Mucosa of descending colon (tissue), 3 donors: Measurements from ENCODE around the gene TMEM31. TPM values are rescaled to one million over a fixed set of nuclear protein-coding genes. Genes with fewer than 3 reads are reported as not detected.
"Not testable (repeated sequence)": the region's sequence is repeated elsewhere in the genome, so short reads cannot be mapped to it uniquely, and the experiment has no call there.

Experiments used
- ATAC-seq: fragments of 200-7000 bp; cut with Tn5 transposase; one replicate; pipeline ENCODE4 v1.9.1; 2020; ENCODE audit warnings: mild to moderate bottlenecking, moderate library complexity
- DNase-seq, 3 donors: peaks; one replicate each; pipeline ENCODE4 v3.0.0-alpha.2; 2020
- H3K36me3 ChIP-seq: fragments of 200-600 bp; one replicate; pipeline ENCODE4 v1.8.0; 2021; ENCODE audit warnings: low read depth, mild to moderate bottlenecking
- H3K4me1 ChIP-seq: fragments of 200-600 bp; one replicate; pipeline ENCODE4 v1.8.0; 2021; ENCODE audit warnings: low read depth, mild to moderate bottlenecking
- H3K4me3 ChIP-seq: fragments of 200-600 bp; one replicate; pipeline ENCODE4 v1.8.0; 2021; ENCODE audit warnings: mild to moderate bottlenecking
- H3K9me3 ChIP-seq: fragments of 200-600 bp; one replicate; pipeline ENCODE4 v1.8.0; 2021; ENCODE audit warnings: mild to moderate bottlenecking
- CTCF ChIP-seq: fragments of 200-600 bp; IDR thresholded peaks from one replicate; pipeline ENCODE4 v1.8.0; 2022; ENCODE audit warnings: antibody characterized with exemption, mild to moderate bottlenecking
- intact Hi-C, 2 donors: fragments of 100-400 bp; cut with DNase I in 1 of 2; cut with micrococcal nuclease in 1 of 2; formaldehyde crosslinking; loops; one replicate each; pipeline versions ENCODE4 v1.11.0 to v1.11.1; 2022; cut with DNase I, micrococcal nuclease
- total RNA-seq, 3 donors: library from RNA; stranded (reverse); fragmentation: NEBNext Ultra II Directional in 2 of 3; extraction: Animal tissue kit (Norgen Biotek cat#: 25700) in 2 of 3; gene quantifications; one replicate each; pipeline versions ENCODE4 v1.2.1 to v1.2.4, GENCODE V29; 2021 to 2023
- donor health status: DM: no; HTN: no; CAD: no; lungs with moderate emphysema.
- donor health status: DM: no; HTN: no; CAD: no.
- donor health status: DM: no; HTN: yes; CAD: no.

The TMEM31 gene
- total RNA-seq, 3 donors from 2014 or later: 0.43 TPM; not detected in 2

- no peak for DNase-seq
- H3K4me1 ChIP-seq: no peaks in the 10 kb centered on the region
- no peak for ATAC-seq
- no peak for TF ChIP-seq CTCF
- no peak overlapping the region for H3K4me3 ChIP-seq
- no peaks in the 10 kb centered on the region for H3K9me3 ChIP-seq
- intact Hi-C loops: no loop called here
- no peaks in the 10 kb centered on the region for H3K36me3 ChIP-seq
These were observed 43.7 kb downstream of the TMEM31 start for GRCh38 chrX:103754401-103754800.

- no peak for DNase-seq
- intact Hi-C loops: no loop called here
- no peak for TF ChIP-seq CTCF
- ATAC-seq: no peak
- no peaks in the 10 kb centered on the region for H3K9me3 ChIP-seq
- no peak overlapping the region for H3K4me3 ChIP-seq
- H3K36me3 ChIP-seq: no peaks in the 10 kb centered on the region
- no peaks in the 10 kb centered on the region for H3K4me1 ChIP-seq
These were observed 46.0 kb downstream of the TMEM31 start for GRCh38 chrX:103756736-103757135.

GRCh38 chrX:103758555-103758954 lies 47.8 kb downstream of the TMEM31 start:
- no peaks in the 10 kb centered on the region for H3K4me1 ChIP-seq
- TF ChIP-seq CTCF: no peak
- intact Hi-C loops: no loop called here
- no peak for DNase-seq
- no peak for ATAC-seq
- no peaks in the 10 kb centered on the region for H3K36me3 ChIP-seq
- no peaks in the 10 kb centered on the region for H3K9me3 ChIP-seq
- no peak overlapping the region for H3K4me3 ChIP-seq

- H3K4me3 ChIP-seq, H3K4me1 ChIP-seq, H3K36me3 ChIP-seq, DNase-seq, ATAC-seq, H3K9me3 ChIP-seq, intact Hi-C loops: not testable (repeated sequence)
These were observed 52.8 kb downstream of the TMEM31 start for GRCh38 chrX:103763541-103763940.

Other genes starting within 250 kb of the TMEM31 start
- under 1 TPM in 2 of 3 donors, not detected in 1; 0.17 to 0.28 TPM for gene RAB40A, start 191.4 kb upstream of the TMEM31 start, total RNA-seq
- 10 to 100 TPM in 2 of 3 donors, 1 to 10 TPM in 1; 8.7 to 68.0 (median 28.6) TPM for gene TCEAL4, start 125.4 kb upstream of the TMEM31 start, total RNA-seq
- 10 to 100 TPM in 1 of 3 donors, 1 to 10 TPM in 2; 3.3 to 29.7 (median 9.6) TPM for gene TCEAL3, start 102.9 kb upstream of the TMEM31 start, total RNA-seq
- 10 to 100 TPM in 2 of 3 donors, 1 to 10 TPM in 1; 7.2 to 44.0 (median 19.3) TPM for gene TCEAL1, start 81.9 kb upstream of the TMEM31 start, total RNA-seq
- gene MORF4L2, start 24.2 kb upstream of the TMEM31 start, total RNA-seq: 100 to 1,000 TPM; 140 to 183 (median 181) TPM
- 10 to 100 TPM in 1 of 3 donors, 1 to 10 TPM in 2; 3.7 to 65.0 (median 4.9) TPM for gene PLP1, start 65.9 kb downstream of the TMEM31 start, total RNA-seq
- gene RAB9B, start 121.3 kb downstream of the TMEM31 start, total RNA-seq: 1 to 10 TPM in 1 of 3 donors, under 1 TPM in 2; 0.69 to 8.0 (median 0.82) TPM